Astrocyte (in vitro differentiated cells and primary cell): ENCODE measurements around the gene ARMH4. TPM values are rescaled to one million over a fixed set of nuclear protein-coding genes. Genes with fewer than 3 reads are reported as not detected.

Experiments
- DNase-seq: peaks from one replicate; pipeline ENCODE4 v3.0.0-alpha.2; 2010; ENCODE audit warnings: low read depth
- FAIRE-seq: peaks from 2 replicates; lab custom pipeline; 2011; peaks lifted over from hg19 to GRCh38; lab: Jason Lieb, UNC
- H2AFZ ChIP-seq: 2 replicates; pipeline ENCODE4 v1.6.0; 2012; ENCODE audit warnings: low read depth, low read length, inconsistent platforms
- H3K27ac ChIP-seq: 2 replicates; pipeline ENCODE4 v1.5.1; 2011; ENCODE audit warnings: low read depth, low read length, inconsistent platforms
- H3K27me3 ChIP-seq: 2 replicates; pipeline ENCODE4 v1.6.0; 2011; ENCODE audit warnings: low read length, inconsistent platforms; ENCODE audit not compliant: insufficient read depth
- H3K36me3 ChIP-seq: 2 replicates; pipeline ENCODE4 v1.5.1; 2011; ENCODE audit warnings: low read length, inconsistent platforms; ENCODE audit not compliant: insufficient read depth
- H3K4me1 ChIP-seq: 2 replicates; pipeline ENCODE4 v1.5.1; 2011; ENCODE audit warnings: low read length, inconsistent platforms; ENCODE audit not compliant: insufficient read depth
- H3K4me2 ChIP-seq: 2 replicates; pipeline ENCODE4 v1.6.0; 2012; ENCODE audit warnings: low read length, inconsistent platforms
- H3K4me3 ChIP-seq: 2 replicates; pipeline ENCODE4 v1.5.1; 2011; ENCODE audit warnings: low read depth, mild to moderate bottlenecking, low read length, inconsistent platforms; ENCODE audit not compliant: insufficient read depth
- H3K79me2 ChIP-seq: 2 replicates; pipeline ENCODE4 v1.6.0; 2012; ENCODE audit warnings: mild to moderate bottlenecking, low read length, inconsistent platforms; ENCODE audit not compliant: insufficient read depth
- H3K9ac ChIP-seq: 2 replicates; pipeline ENCODE4 v1.6.0; 2012; ENCODE audit warnings: mild to moderate bottlenecking, low read length, inconsistent platforms
- H3K9me3 ChIP-seq: 2 replicates; pipeline ENCODE4 v1.5.1; 2012; ENCODE audit warnings: low read depth, mild to moderate bottlenecking, low read length, inconsistent platforms; ENCODE audit not compliant: insufficient read depth
- H4K20me1 ChIP-seq: 2 replicates; pipeline ENCODE4 v1.6.0; 2012; ENCODE audit warnings: low read length, inconsistent platforms; ENCODE audit not compliant: insufficient read depth
- H3K27ac Mint-ChIP-seq: one replicate; pipeline ENCODE4 v1.8.0; 2021; ENCODE audit warnings: mild to moderate bottlenecking, mixed read lengths; ENCODE audit not compliant: unreplicated experiment
- H3K27me3 Mint-ChIP-seq: one replicate; pipeline ENCODE4 v1.8.0; 2021; ENCODE audit warnings: low read depth, mixed read lengths; ENCODE audit not compliant: unreplicated experiment
- H3K36me3 Mint-ChIP-seq: one replicate; pipeline ENCODE4 v1.8.0; 2021; ENCODE audit warnings: low read depth, mixed read lengths; ENCODE audit not compliant: unreplicated experiment
- H3K4me1 Mint-ChIP-seq: one replicate; pipeline ENCODE4 v1.8.0; 2021; ENCODE audit warnings: low read depth, mixed read lengths; ENCODE audit not compliant: unreplicated experiment
- H3K4me3 Mint-ChIP-seq: one replicate; pipeline ENCODE4 v1.8.0; 2021; ENCODE audit warnings: mild to moderate bottlenecking, moderate library complexity, mixed read lengths; ENCODE audit not compliant: unreplicated experiment
- H3K9me3 Mint-ChIP-seq: one replicate; pipeline ENCODE4 v1.8.0; 2021; ENCODE audit warnings: mild to moderate bottlenecking, mixed read lengths; ENCODE audit not compliant: unreplicated experiment
- CTCF ChIP-seq: IDR thresholded peaks from 2 replicates; pipeline ENCODE4 v1.5.1; 2011; ENCODE audit warnings: low read depth, mild to moderate bottlenecking, inconsistent platforms, low read length, moderate library complexity; ENCODE audit not compliant: insufficient read depth
- EZH2 ChIP-seq: IDR thresholded peaks from 2 replicates; pipeline ENCODE4 v1.6.1; 2012; ENCODE audit warnings: mild to moderate bottlenecking, low read length, inconsistent platforms; ENCODE audit not compliant: insufficient read depth
- total RNA-seq: library from RNA; stranded (reverse); gene quantifications from 2 replicates; pipeline ENCODE4 v1.2.1, GENCODE V29; 2021

ARMH4 gene
- total RNA-seq, 1 donor from 2014 or later = 19.3 TPM

- peaks cover 3% of the 10 kb centered on the region for H3K9me3 Mint-ChIP-seq
- no peak overlapping the region for H2AFZ ChIP-seq
These were observed 80.7 kb downstream of the ARMH4 start for GRCh38 chr14:58071341-58071740.

GRCh38 chr14:58068306-58068705, 83.7 kb downstream of the ARMH4 start:
- Mint-ChIP-seq H3K36me3 (peaks cover 2% of the 10 kb centered on the region), H3K27me3 (no peaks in the 10 kb centered on the region), H3K4me3 (no peak overlapping the region), H3K4me1 (no peaks in the 10 kb centered on the region), H3K27ac (no peak overlapping the region), H3K9me3 (peaks cover 3% of the 10 kb centered on the region)
- Histone ChIP-seq H3K36me3 (no peaks in the 10 kb centered on the region), H3K9ac (no peak overlapping the region), H2AFZ (no peak overlapping the region), H3K27me3 (no peaks in the 10 kb centered on the region), H3K4me1 (no peaks in the 10 kb centered on the region), H3K79me2 (no peaks in the 10 kb centered on the region), H3K27ac (no peak overlapping the region), H4K20me1 (no peaks in the 10 kb centered on the region), H3K4me2 (no peak overlapping the region), H3K9me3 (no peaks in the 10 kb centered on the region), H3K4me3 (no peak overlapping the region)
- DNase-seq = no peak
- FAIRE-seq = no peak
- no peak for TF ChIP-seq CTCF
- no peak for TF ChIP-seq EZH2

More at GRCh38 chr14:58071341-58071740, 80.7 kb downstream of the ARMH4 start:
- H3K27ac Mint-ChIP-seq = no peak overlapping the region
- H3K36me3 Mint-ChIP-seq = peaks cover 2% of the 10 kb centered on the region
- TF ChIP-seq CTCF = no peak
- Histone ChIP-seq H4K20me1 (no peaks in the 10 kb centered on the region), H3K27ac (no peak overlapping the region), H3K4me1 (no peaks in the 10 kb centered on the region), H3K9me3 (no peaks in the 10 kb centered on the region), H3K9ac (no peak overlapping the region), H3K4me2 (no peak overlapping the region), H3K4me3 (no peak overlapping the region), H3K36me3 (no peaks in the 10 kb centered on the region), H3K27me3 (no peaks in the 10 kb centered on the region), H3K79me2 (no peaks in the 10 kb centered on the region)
- FAIRE-seq (no peak), DNase-seq (peak; percentile 35)
- H3K4me1 Mint-ChIP-seq = no peaks in the 10 kb centered on the region
- no peaks in the 10 kb centered on the region for H3K27me3 Mint-ChIP-seq
- no peak overlapping the region for H3K4me3 Mint-ChIP-seq

- no peaks in the 10 kb centered on the region for H3K79me2 ChIP-seq
These were observed 85.9 kb downstream of the ARMH4 start for GRCh38 chr14:58066115-58066514.

More at GRCh38 chr14:58066115-58066514, 85.9 kb downstream of the ARMH4 start:
- TF ChIP-seq EZH2 (no peak), CTCF (no peak)
- Mint-ChIP-seq H3K4me1 (peaks cover 2% of the 10 kb centered on the region), H3K27me3 (no peaks in the 10 kb centered on the region), H3K36me3 (peaks cover 2% of the 10 kb centered on the region), H3K4me3 (no peak overlapping the region), H3K9me3 (peaks cover 3% of the 10 kb centered on the region), H3K27ac (no peak overlapping the region)
- no peaks in the 10 kb centered on the region for H3K36me3 ChIP-seq
- H3K27ac ChIP-seq = no peak overlapping the region
- no peaks in the 10 kb centered on the region for H3K4me1 ChIP-seq
- no peak overlapping the region for H3K4me3 ChIP-seq
- H4K20me1 ChIP-seq = no peaks in the 10 kb centered on the region
- H3K9ac ChIP-seq = no peak overlapping the region
- H3K27me3 ChIP-seq = no peaks in the 10 kb centered on the region
- no peak for FAIRE-seq
- H3K4me2 ChIP-seq = no peak overlapping the region
- DNase-seq = no peak
- H3K9me3 ChIP-seq = no peaks in the 10 kb centered on the region
- H2AFZ ChIP-seq = no peak overlapping the region
